ENCODE measurements around the gene CARD8. TPM values are rescaled to one million over a fixed set of nuclear protein-coding genes. Genes with fewer than 3 reads are reported as not detected.
"Not testable (repeated sequence)": the region's sequence is repeated elsewhere in the genome, so short reads cannot be mapped to it uniquely, and the experiment has no call there.

The CARD8 gene
- 21.0 TPM for polyA plus RNA-seq (2013, experiment 1 of 2; ENCODE audit: insufficient read length)
- polyA plus RNA-seq (2013, experiment 2 of 2; ENCODE audit: insufficient read length): 21.1 TPM

GRCh38 chr19:48255376-48256303 is at the start of gene CARD8:
Gene CARD8 (minus strand): TSS chr19:48255912. CDS start chr19:48241020, 14,892 bp downstream.
- peak; percentile 88 for DNase-seq

DNA sequence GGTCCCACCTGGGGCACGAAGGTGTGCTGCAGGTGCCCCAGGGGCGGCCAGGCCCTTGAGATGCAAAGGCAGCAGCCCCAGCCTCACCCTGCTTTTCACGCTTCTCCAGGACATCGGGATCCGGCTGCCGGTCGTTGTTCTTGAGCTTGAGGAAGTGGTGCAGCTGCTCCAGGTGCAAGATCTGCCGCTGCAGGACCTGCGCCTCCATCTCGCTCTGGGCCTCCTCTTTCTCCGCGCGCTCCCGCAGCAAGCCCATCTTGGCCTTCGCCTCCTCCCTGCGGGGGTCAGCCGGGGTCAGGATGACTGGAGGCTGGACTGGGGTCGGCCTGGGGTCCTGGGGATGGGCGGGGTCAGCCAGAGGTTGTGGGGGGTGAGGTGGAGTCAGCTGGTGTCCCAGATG is 48.2 kb upstream of the CARD8 start:
- DNase-seq: no peak

DNA sequence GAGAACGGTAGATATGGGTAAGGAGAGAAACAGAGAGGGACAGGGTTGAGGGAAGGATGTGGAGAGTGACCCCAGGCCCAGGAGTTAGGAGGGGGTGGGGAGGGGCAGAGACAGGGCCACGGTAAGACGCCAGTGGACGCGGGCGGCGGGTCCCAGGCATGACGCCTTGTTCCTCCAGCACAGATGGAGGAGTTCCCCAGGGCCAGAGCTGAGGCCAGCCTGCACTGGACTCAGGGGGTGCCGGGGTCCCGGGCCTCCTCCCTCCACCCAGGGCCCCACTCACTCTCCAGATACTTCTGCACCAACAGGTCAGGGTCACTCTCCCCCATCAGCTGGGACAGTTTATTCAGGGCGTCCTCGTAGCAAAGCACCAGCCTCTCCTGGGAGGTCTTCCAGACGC is 47.7 kb upstream of the CARD8 start:
- no peak for DNase-seq

DNA sequence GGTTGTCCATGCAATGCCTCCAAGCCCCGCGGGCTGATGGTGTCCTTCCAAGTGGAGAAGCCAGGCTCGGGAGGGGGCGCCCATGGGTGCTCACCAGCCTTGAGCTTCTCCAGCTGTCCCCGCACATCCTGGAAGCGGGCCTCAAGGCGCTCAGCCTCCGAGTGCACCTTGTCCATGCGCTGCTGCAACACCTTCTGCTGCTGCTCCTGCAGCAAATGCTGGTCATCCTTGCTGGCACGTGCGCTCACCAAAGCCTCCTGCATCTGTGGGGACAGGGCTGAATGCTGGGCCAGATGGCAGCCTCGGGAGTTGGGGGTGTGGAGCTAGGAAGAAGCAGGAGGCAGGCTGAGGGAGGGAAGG is 46.9 kb upstream of the CARD8 start:
- no peak for DNase-seq

DNA sequence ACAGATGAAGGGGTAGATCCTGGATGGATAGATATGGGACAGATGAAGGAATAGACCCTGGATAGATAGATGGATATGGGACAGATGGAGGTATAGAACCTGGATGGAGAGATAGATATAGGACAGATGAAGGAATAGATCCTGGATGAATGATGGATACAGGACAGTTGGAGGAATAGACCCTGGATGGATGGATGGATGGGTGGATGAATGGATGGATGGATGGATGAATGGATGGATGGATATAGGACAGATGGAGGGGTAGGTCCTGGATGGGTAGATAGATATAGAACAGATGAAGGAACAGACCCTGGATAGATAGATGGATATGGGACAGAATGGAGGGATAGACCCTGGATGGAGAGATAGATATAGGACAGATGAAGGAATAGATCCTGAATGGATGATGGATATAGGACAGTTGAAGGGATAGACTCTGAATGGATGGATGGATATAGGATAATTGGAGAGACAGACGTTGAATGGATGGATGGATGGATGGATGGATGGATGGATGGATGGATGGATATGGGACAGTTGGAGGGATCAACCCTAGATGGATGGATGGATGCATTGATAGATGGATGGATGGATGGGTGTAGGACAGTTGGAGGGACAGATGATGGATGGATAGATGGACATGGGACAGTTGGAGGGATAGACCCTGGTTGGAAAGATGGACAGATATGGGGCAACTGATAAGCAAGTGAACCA is 46.3 kb upstream of the CARD8 start:
- no peak for DNase-seq

GRCh38 chr19:48297975-48298374 is 42.3 kb upstream of the CARD8 start:
- no peak for DNase-seq

DNA sequence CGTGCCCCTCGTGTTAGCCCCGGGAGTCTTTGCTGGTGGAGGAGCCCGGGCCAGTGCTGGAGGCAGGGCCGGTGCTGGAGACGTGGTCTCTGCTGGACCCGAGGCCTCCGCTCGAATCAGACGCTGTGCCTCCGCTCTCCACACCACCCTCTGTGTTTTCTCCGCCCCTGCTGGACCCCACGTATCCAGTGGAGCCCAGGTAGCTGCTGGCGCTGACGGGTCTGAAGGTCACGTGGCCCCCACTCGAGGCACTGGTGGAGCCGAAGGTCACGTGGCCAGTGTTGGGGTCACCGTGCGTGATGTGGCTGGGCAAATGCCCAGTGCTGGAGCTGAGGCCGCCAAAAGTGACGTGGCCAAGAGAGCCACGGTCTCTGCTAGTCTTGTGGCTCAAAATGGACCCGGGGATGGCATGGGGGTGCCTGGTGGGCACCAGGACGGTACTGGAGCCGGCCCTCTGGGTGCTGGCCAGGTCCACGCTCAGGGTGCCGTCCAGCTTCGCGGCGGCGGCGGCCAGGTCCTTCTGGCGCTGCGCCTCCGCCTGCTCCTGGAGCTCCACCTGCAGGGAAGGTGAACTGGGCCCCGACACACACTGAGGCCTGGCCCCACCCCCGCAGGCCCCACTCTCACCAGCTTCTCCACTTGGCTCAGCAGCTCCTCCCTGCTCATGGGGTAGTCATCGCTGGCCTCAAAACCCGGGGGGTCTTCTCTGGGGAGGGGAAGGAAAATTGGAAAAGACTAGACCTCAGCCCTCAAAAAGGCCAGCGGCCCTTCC is 41.4 kb upstream of the CARD8 start:
- DNase-seq: no peak

GRCh38 chr19:48295458-48295857 is 39.7 kb upstream of the CARD8 start:
- no peak for DNase-seq

DNA sequence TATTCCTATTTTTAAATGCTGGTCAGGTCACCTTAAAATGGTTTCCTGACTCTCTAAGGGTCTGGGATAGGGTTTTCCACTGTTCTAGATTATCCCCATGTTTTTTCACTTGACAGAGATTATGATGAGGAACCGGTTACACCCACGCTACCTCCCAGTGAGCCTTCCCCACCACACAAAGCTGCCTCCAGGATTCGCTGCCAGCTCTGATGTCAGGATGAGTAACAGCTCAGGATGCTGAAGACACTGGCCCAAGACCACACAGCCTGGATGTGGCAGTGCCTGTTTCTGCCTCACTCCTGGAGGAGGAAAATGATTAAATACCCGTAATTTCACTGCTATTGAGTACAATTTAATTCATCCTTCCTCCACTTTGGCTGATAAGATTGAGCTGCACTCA is 37.1 kb upstream of the CARD8 start:
- peak; percentile 82 for DNase-seq

DNA sequence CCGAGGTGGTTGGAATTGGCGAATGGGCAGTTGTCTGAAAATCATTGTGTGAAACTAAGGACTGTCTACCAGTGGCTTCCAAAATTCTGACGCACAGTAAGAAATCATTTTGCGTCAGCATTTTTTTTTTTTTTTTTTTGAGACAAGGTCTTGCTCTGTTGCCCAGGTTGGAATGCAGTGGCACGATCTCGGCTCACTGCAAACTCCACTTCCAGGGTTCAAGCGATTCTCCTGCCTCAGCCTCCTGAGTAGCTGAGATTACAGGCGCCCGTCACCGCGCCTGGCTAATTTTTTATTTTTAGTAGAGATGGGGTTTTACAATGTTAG is 35.7 kb upstream of the CARD8 start:
- not testable (repeated sequence) for DNase-seq

- peak; percentile 78 for DNase-seq
These were observed 35.2 kb upstream of the CARD8 start for GRCh38 chr19:48290771-48291488.

DNA sequence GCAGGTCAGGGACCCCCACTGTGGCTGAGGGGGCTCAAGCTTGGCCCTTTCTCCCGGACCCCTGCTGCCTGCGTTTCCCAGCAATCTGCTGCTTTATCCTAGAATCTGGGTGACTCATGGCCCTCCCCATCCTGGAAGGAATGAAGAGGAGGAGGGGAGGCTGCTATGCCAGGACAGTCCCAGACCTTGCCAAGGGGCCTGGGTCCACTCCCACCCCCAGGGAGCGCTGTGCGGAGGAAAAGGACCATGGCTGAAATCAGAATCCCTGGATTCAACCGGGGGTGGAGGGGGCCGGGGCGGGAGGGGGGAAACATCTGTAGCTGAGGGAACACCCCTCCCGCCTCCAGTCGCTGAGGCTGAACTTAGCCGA is 34.7 kb upstream of the CARD8 start:
- peak; percentile 68 for DNase-seq

GRCh38 chr19:48287748-48288147 is 32.0 kb upstream of the CARD8 start:
- DNase-seq: no peak

GRCh38 chr19:48284896-48285295 is 29.2 kb upstream of the CARD8 start:
- peak; percentile 73 for DNase-seq

GRCh38 chr19:48283908-48284307 is 28.2 kb upstream of the CARD8 start:
- peak; percentile 91 for DNase-seq

- no peak for DNase-seq
These were observed 24.0 kb upstream of the CARD8 start for GRCh38 chr19:48279747-48280146.

- no peak for DNase-seq
These were observed 19.2 kb upstream of the CARD8 start for GRCh38 chr19:48274938-48275337.

DNA sequence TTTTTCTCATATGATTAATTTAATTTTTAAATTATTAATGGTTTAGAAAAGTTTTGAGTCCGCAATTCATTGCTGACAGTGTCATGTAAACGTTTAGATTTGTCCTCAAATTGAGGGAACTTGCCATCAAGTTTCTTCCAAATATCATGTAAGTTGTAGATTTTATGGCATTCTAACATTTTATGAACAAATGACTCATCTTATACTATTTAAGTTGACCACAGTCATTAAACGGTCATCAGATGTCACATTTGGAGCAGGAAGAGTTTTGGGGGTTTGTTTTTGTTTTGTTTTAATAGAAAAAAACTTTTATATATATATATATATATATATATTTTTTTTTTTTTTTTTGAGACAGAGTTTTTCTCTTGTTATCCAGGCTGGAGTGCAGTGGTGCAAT is 18.5 kb upstream of the CARD8 start:
- DNase-seq: no peak

- DNase-seq: peak; percentile 42
These were observed 15.9 kb upstream of the CARD8 start for GRCh38 chr19:48271531-48272151.

DNA sequence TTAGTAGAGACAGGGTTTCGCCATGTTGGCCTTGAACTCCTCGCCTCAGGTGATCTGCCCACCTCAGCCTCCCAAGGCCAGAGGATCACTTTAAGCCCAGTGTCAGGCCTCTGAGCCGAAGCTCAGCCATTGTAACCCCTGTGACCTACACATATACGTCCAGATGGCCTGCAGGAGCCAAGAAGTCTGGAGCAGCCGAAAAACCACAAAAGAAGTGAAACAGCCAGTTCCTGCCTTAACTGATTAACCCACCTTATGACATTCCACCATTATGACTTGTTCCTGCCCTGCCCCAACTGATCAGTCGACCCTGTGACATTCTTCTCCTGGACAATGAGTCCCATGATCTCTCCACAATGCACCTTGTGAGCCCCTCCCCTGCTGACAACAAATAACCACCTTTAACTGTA is 13.9 kb upstream of the CARD8 start:
- DNase-seq: not testable (repeated sequence)

GRCh38 chr19:48265326-48265725 is 9.6 kb upstream of the CARD8 start:
- not testable (repeated sequence) for DNase-seq

DNA sequence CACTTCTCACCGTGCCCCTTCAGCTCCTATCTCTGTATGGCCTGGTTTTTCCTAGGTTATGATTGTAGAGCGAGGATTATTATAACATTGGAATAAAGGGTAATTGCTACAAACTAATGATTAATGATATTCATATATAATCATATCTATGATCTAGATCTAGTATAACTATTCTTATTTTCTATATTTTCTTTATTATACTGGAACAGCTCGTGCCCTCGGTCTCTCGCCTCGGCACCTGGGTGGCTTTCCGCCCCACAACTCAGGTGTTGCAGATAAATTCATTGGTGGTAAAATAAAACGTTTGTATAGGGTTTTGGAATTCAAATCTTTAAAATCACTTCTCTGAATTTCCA is 4.6 kb upstream of the CARD8 start:
- not testable (repeated sequence) for DNase-seq

Data from fibroblast of skin of abdomen (primary cell).